Cardiac fibroblast (primary cell): ENCODE results near the gene KCNH4.
A peak's percentile ranks its signal among the peaks of the same experiment; 100 is the strongest.

ENCODE experiments used
- DNase-seq, 2 donors: peaks; one replicate each; pipeline versions ENCODE4 v3.0.0 to v3.0.0-alpha.2; 2010; ENCODE audit warnings: low read depth in 2 of 2
- H3K4me3 ChIP-seq, 2 donors: replicated peaks in 1 of 2; 1 replicate in 1 of 2; 2 replicates in 1 of 2; pipeline ENCODE4 v1.5.1; 2011; ENCODE audit warnings: low read depth in 2 of 2, low read length in 2 of 2, mild to moderate bottlenecking in 2 of 2, moderate library complexity in 1 of 2
- CTCF ChIP-seq: IDR thresholded peaks from one replicate; pipeline ENCODE4 v1.5.1; 2011; ENCODE audit warnings: low read depth, mild to moderate bottlenecking, low read length, inconsistent platforms

The KCNH4 gene

GRCh38 chr17:42163696-42164407, 17.1 kb downstream of the KCNH4 start:
- H3K4me3 ChIP-seq, result no peak overlapping the region
- no peak for DNase-seq
- no peak for TF ChIP-seq CTCF

GRCh38 chr17:42163113-42163512, 17.8 kb downstream of the KCNH4 start:
- DNase-seq, result no peak
- no peak overlapping the region for H3K4me3 ChIP-seq
- TF ChIP-seq CTCF, result peak; percentile 47

- H3K4me3 ChIP-seq, result no peak overlapping the region
- no peak for DNase-seq
- TF ChIP-seq CTCF, result no peak
Observed at GRCh38 chr17:42160531-42160910, 20.4 kb downstream of the KCNH4 start.

- no peak for TF ChIP-seq CTCF
- H3K4me3 ChIP-seq, result no peak overlapping the region
Observed at GRCh38 chr17:42159796-42160530, 21.0 kb downstream of the KCNH4 start.

GRCh38 chr17:42155614-42156045, 25.3 kb downstream of the KCNH4 start:
- no peak for DNase-seq
- TF ChIP-seq CTCF, result no peak
- H3K4me3 ChIP-seq, result peak overlapping the region; percentile 46 to 54

More at GRCh38 chr17:42159796-42160530, 21.0 kb downstream of the KCNH4 start:
- DNase-seq, result no peak

- no peak for TF ChIP-seq CTCF
- peak; percentile 42 to 43 for DNase-seq
Observed at GRCh38 chr17:42153919-42154742, 26.8 kb downstream of the KCNH4 start.

More at GRCh38 chr17:42153919-42154742, 26.8 kb downstream of the KCNH4 start:
- peak overlapping the region; percentile 78 to 98 for H3K4me3 ChIP-seq
